HG03175 (cell line): ENCODE measurements around the gene CPT1B.
"Not testable (repeated sequence)": the region's sequence is repeated elsewhere in the genome, so short reads cannot be mapped to it uniquely, and the experiment has no call there.

ENCODE experiments used
- ATAC-seq: cut with Tn5 transposase; IDR thresholded peaks from one replicate; pipeline ENCODE4 v1.9.1; 2021; ENCODE audit warnings: mild to moderate bottlenecking, moderate library complexity; ENCODE audit not compliant: unreplicated experiment

Gene CPT1B

GRCh38 chr22:50547263-50547985 lies 30.8 kb downstream of the CPT1B start:
- ATAC-seq, result no peak

- no peak for ATAC-seq
Measured at GRCh38 chr22:50546326-50547262, 31.6 kb downstream of the CPT1B start.

GRCh38 chr22:50545522-50546325 lies 32.5 kb downstream of the CPT1B start, which contains the start of gene KLHDC7B:
KLHDC7B (plus strand) TSS chr22:50545899; CDS start chr22:50546244, 345 bp downstream.
- ATAC-seq, result no peak

- ATAC-seq, result no peak
Measured at GRCh38 chr22:50544746-50545253, 33.4 kb downstream of the CPT1B start.

- ATAC-seq, result no peak
Measured at GRCh38 chr22:50544078-50544745, 34.0 kb downstream of the CPT1B start.

GRCh38 chr22:50542416-50542927 lies 35.8 kb downstream of the CPT1B start:
- ATAC-seq, result no peak

- ATAC-seq, result not testable (repeated sequence)
Measured at GRCh38 chr22:50541667-50542026, 36.6 kb downstream of the CPT1B start.

GRCh38 chr22:50540381-50540780 lies 37.8 kb downstream of the CPT1B start:
- ATAC-seq, result no peak

GRCh38 chr22:50537765-50538164 lies 40.5 kb downstream of the CPT1B start:
- ATAC-seq, result no peak

GRCh38 chr22:50536226-50536625 lies 42.0 kb downstream of the CPT1B start:
- no peak for ATAC-seq

- no peak for ATAC-seq
Measured at GRCh38 chr22:50535113-50535512, 43.1 kb downstream of the CPT1B start.

- ATAC-seq, result not testable (repeated sequence)
Measured at GRCh38 chr22:50533856-50534711, 44.1 kb downstream of the CPT1B start.

- no peak for ATAC-seq
Measured at GRCh38 chr22:50532824-50533796, 45.1 kb downstream of the CPT1B start.

GRCh38 chr22:50531962-50532674 lies 46.1 kb downstream of the CPT1B start:
- no peak for ATAC-seq

- no peak for ATAC-seq
Measured at GRCh38 chr22:50531546-50531961, 46.7 kb downstream of the CPT1B start.

GRCh38 chr22:50530877-50531545 lies 47.2 kb downstream of the CPT1B start:
- ATAC-seq, result peak; percentile 30

- ATAC-seq, result no peak
Measured at GRCh38 chr22:50530580-50530876, 47.7 kb downstream of the CPT1B start.
